Epithelial cell of esophagus (primary cell): ENCODE measurements around the gene DTNA.

ENCODE experiments used
- DNase-seq: peaks from one replicate; pipeline ENCODE4 v3.0.0; 2010; ENCODE audit warnings: low read depth
- H3K4me3 ChIP-seq: 2 replicates; pipeline ENCODE4 v1.5.1; 2011; ENCODE audit warnings: mild to moderate bottlenecking, low read length, control low read depth
- TF ChIP-seq, protein P1 (sequence below): IDR thresholded peaks from 2 replicates; pipeline ENCODE4 v1.5.1; 2011; ENCODE audit warnings: low read depth, mild to moderate bottlenecking, low read length, control low read depth, inconsistent platforms; ENCODE audit not compliant: insufficient read depth; ENCODE audit errors: missing control alignments

Gene DTNA

DNA sequence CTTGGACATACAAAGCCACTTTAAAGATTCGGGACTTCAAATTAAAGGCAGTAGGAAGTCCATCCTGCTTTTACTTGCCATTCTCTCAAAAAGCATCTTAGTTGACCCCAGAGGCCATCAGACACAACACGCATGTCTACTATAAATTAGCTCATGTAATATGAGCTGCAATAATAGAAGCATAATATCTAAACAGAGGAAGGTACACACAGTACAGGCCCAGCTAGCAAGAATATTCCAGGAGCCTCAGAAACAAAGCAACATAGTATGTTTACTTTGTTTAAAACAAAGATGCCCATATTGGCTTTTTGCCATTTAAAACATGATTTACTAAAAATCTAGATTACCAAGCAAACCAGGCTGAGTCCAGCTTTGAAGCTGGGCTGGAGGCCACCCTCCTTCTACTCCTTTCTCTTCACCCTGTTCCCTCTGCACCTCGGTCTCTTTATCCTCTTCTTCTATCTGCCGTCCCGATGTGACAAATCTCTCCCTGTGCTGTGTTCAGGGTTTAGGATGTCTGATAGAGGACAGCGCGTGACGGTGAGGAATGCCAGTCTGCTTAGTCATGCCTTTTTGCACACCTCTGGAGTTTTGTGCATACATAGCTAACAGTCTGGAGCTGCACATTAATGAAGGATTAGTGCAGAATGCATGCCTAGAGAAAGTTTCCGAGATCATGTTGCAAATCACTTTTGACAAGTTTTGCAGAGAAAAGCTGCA lies 28.2 kb downstream of the DTNA start:
- no peak overlapping the region for H3K4me3 ChIP-seq
- TF ChIP-seq, protein P1, sequence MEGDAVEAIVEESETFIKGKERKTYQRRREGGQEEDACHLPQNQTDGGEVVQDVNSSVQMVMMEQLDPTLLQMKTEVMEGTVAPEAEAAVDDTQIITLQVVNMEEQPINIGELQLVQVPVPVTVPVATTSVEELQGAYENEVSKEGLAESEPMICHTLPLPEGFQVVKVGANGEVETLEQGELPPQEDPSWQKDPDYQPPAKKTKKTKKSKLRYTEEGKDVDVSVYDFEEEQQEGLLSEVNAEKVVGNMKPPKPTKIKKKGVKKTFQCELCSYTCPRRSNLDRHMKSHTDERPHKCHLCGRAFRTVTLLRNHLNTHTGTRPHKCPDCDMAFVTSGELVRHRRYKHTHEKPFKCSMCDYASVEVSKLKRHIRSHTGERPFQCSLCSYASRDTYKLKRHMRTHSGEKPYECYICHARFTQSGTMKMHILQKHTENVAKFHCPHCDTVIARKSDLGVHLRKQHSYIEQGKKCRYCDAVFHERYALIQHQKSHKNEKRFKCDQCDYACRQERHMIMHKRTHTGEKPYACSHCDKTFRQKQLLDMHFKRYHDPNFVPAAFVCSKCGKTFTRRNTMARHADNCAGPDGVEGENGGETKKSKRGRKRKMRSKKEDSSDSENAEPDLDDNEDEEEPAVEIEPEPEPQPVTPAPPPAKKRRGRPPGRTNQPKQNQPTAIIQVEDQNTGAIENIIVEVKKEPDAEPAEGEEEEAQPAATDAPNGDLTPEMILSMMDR = no peak
- peak; percentile 77 for DNase-seq

DNA sequence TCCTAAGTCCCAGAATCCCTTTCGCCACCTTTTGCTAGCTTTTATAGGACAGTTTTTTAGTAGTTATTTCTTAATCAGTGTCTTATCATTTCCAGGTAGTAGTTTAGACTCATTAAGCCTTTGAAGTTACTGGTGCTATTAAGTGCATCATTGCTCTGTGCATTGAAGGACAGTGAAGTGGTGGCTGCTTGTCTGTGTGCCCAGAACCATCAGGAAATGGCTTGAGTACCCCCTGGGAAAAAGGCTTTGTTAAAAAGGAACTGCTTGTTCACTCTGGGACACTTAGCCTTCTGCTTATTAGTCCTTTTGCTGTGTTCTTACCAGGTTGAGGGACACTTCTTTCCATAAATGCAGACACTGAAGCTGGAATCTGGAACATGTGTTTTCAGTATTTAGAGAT lies 30.0 kb downstream of the DTNA start:
- TF ChIP-seq, protein P1 = no peak
- no peak for DNase-seq
- H3K4me3 ChIP-seq = no peak overlapping the region

DNA sequence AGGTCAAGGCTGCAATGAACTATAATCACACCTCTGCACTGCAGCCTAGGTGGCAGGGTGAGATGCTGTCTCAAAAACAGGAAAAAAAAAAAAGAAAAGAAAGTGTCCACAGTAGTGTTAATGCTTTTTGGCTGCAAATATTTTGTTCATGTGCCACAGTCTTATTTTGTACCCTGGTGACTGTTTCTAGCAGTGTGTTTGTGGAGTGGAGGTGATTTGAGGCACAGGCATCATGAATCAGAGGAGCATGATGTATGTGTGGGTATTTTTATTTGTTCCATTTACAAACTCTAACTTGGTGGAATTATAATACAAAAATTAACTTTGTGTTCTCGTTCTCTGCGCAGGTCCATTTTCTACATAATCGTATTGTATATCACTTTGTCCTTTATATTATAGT lies 30.6 kb downstream of the DTNA start:
- no peak overlapping the region for H3K4me3 ChIP-seq
- DNase-seq = no peak

DNA sequence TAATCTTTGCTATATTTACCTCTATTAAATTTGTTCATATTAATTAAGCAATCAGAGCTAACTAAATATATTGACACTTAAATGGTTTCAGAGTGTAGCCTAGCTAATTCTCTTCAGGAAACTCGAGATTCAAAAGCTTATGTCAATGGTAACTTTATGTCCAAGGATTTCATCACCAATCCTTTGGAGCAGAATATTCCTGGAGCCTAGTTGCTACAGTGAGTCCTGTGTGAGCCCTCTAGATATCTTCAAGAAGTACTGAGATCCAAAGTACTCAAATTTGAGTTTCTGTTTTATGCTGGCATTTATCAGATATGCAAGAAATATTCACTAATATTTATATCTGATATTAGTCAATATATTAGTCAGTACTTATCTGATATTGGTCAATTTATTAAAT lies 31.3 kb downstream of the DTNA start:
- DNase-seq = no peak
- no peak overlapping the region for H3K4me3 ChIP-seq
- TF ChIP-seq, protein P1 = no peak

More for the DNA sequence above, 30.6 kb downstream of the DTNA start:
- TF ChIP-seq, protein P1 = no peak

DNA sequence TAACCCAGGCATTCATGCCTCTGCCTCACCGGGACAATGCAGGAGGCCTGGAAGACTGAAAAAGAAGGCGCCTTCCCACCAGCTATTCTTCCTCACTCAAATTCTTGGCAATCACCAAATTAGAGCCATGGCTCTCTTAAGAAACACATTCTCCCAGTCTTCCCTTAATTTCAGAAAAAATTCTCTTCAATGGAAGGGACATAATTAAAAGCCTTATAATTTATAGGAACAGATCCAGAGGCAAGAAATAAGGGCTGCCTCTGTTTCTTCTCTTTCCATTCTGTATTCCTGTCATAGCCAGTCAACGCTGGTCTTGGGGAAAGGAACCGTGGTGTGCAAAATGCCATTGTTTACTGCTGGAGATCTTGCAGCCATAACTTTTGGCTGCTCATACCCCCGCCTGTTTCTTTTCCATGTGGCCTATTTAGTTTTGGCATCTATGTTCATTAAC lies 32.8 kb downstream of the DTNA start:
- TF ChIP-seq, protein P1 = no peak
- DNase-seq = no peak
- H3K4me3 ChIP-seq = no peak overlapping the region

DNA sequence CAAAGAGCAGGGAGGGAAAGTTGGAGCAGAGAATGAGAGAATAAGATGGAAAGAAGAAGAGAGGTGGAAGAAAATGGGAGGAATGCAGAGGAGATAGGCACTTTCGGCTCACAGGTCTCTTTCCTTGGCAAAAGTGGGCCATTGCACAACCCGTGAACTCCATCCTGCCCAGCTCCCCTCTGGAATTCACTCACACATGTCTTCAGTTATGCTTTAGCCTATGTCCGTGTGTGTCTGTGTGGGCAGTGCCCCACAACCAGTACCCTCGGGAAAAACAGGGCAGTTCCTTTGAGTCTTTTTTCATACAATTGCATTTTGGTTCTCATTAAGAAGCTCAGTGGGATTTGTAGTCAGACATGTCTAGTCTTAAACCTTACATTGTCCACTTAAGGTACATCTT lies 34.5 kb downstream of the DTNA start:
- H3K4me3 ChIP-seq = no peak overlapping the region
- no peak for DNase-seq
- TF ChIP-seq, protein P1 = no peak

DNA sequence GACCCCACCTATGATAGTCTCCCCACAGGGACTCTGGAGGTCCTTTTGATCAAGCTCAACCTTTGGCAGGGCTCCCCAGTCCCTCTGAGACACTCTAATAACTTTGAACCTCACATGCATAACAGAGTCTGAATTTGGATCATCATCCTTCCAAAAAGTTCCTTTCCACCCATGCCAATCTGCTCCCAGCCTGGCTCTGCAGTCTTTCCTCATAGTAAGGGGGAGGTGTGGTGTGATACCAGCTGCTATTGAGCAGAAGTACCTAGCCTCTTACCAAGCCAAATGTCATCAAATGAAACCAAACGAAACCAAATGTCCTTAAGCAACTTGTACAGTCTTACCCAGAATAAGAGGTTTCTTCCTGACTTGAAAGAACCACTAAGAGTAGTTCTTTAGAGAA lies 36.5 kb downstream of the DTNA start:
- DNase-seq = no peak
- no peak overlapping the region for H3K4me3 ChIP-seq
- TF ChIP-seq, protein P1 = no peak
